Neural cell (in vitro differentiated cells): ENCODE data around the gene LTBP1. TPM values are rescaled to one million over a fixed set of nuclear protein-coding genes. Genes with fewer than 3 reads are reported as not detected.
"Not testable (repeated sequence)": the region's sequence is repeated elsewhere in the genome, so short reads cannot be mapped to it uniquely, and the experiment has no call there.

Source experiments
- H2AFZ ChIP-seq: fragments of 200-600, 300-800 bp; sonication (generic), shearing (Covaris generic); 2 replicates; pipeline ENCODE4 v1.6.0; 2014; ENCODE audit warnings: low read depth, mild to moderate bottlenecking, antibody characterized with exemption, low read length, moderate library complexity
- H3F3A ChIP-seq: fragments of 200-600 bp; shearing (Covaris generic); 2 replicates; pipeline ENCODE4 v1.6.1; 2016; ENCODE audit warnings: mild to moderate bottlenecking, moderate library complexity, mixed read lengths, antibody characterized with exemption, low read length; ENCODE audit not compliant: insufficient read depth, poor library complexity, severe bottlenecking
- H3K27ac ChIP-seq: fragments of 200-600, 300-800 bp; sonication (generic), shearing (Covaris generic); 2 replicates; pipeline ENCODE4 v1.5.1; 2014; ENCODE audit warnings: mild to moderate bottlenecking, low read length, moderate library complexity
- H3K27me3 ChIP-seq: fragments of 300-800, 200-600 bp; sonication (generic), shearing (Covaris generic); 2 replicates; pipeline ENCODE4 v1.6.0; 2014; ENCODE audit warnings: mild to moderate bottlenecking, low read depth, low read length, moderate library complexity; ENCODE audit not compliant: insufficient read depth
- H3K36me3 ChIP-seq: fragments of 300-800, 200-600 bp; sonication (generic), shearing (Covaris generic); 2 replicates; pipeline ENCODE4 v1.5.1; 2014; ENCODE audit warnings: mild to moderate bottlenecking, antibody characterized with exemption, low read length, moderate library complexity; ENCODE audit not compliant: insufficient read depth
- H3K4me2 ChIP-seq: fragments of 300-800, 200-600 bp; sonication (generic), shearing (Covaris generic); 2 replicates; pipeline ENCODE4 v1.6.0; 2014; ENCODE audit warnings: mild to moderate bottlenecking, low read length
- H3K4me3 ChIP-seq: fragments of 300-800, 200-600 bp; sonication (generic), shearing (Covaris generic); 2 replicates; pipeline ENCODE4 v1.5.1; 2014; ENCODE audit warnings: mild to moderate bottlenecking, low read length, moderate library complexity
- H3K79me2 ChIP-seq: fragments of 200-600 bp; shearing (Covaris generic); replicated peaks from 2 replicates; pipeline ENCODE4 v1.6.0; 2014; ENCODE audit warnings: mild to moderate bottlenecking, low read length, moderate library complexity; ENCODE audit not compliant: insufficient read depth
- H3K9ac ChIP-seq: fragments of 300-800, 200-600 bp; sonication (generic), shearing (Covaris generic); 2 replicates; pipeline ENCODE4 v1.6.1; 2016; ENCODE audit warnings: mild to moderate bottlenecking, low read length, mixed read lengths
- H3K9me2 ChIP-seq: fragments of 200-600 bp; shearing (Covaris generic); 2 replicates; pipeline ENCODE4 v1.6.1; 2016; ENCODE audit warnings: mild to moderate bottlenecking, low read length, mixed read lengths; ENCODE audit not compliant: insufficient read depth
- H3K9me3 ChIP-seq: fragments of 200-600, 300-800 bp; sonication (generic), shearing (Covaris generic); 2 replicates; pipeline ENCODE4 v1.6.1; 2016; ENCODE audit warnings: mild to moderate bottlenecking, mixed run types, low read length, moderate library complexity, mixed read lengths
- H4K20me1 ChIP-seq: fragments of 200-600 bp; shearing (Covaris generic); 2 replicates; pipeline ENCODE4 v1.6.1; 2016; ENCODE audit warnings: mild to moderate bottlenecking, mixed run types; ENCODE audit not compliant: insufficient read depth
- CTCF ChIP-seq: fragments of 450-650 bp; IDR thresholded peaks from 2 replicates; pipeline ENCODE4 v1.5.1; 2014; ENCODE audit warnings: antibody characterized with exemption, mild to moderate bottlenecking, moderate library complexity; ENCODE audit not compliant: poor library complexity, severe bottlenecking
- EP300 ChIP-seq: fragments of 450-650 bp; conservative IDR thresholded peaks from 2 replicates; pipeline ENCODE4 v1.6.1; 2014; ENCODE audit warnings: antibody characterized with exemption, mild to moderate bottlenecking, moderate library complexity; ENCODE audit not compliant: poor library complexity, severe bottlenecking
- EZH2 ChIP-seq: fragments of 200-600, 300-800 bp; shearing (Covaris generic), sonication (generic); IDR thresholded peaks from 2 replicates; pipeline ENCODE4 v1.6.1; 2014; ENCODE audit warnings: antibody characterized with exemption, low read length, borderline replicate concordance, mild to moderate bottlenecking; ENCODE audit not compliant: insufficient read depth, poor library complexity, severe bottlenecking
- MXI1 ChIP-seq: fragments of 450-650 bp; conservative IDR thresholded peaks from 2 replicates; pipeline ENCODE4 v1.6.1; 2014; ENCODE audit warnings: antibody characterized with exemption, mild to moderate bottlenecking; ENCODE audit not compliant: poor library complexity, severe bottlenecking
- POLR2AphosphoS5 ChIP-seq: IDR thresholded peaks from 2 replicates; pipeline ENCODE4 v1.6.1; 2012
- RAD21 ChIP-seq: fragments of 450-650 bp; conservative IDR thresholded peaks from 2 replicates; pipeline ENCODE4 v1.6.1; 2014; ENCODE audit warnings: antibody characterized with exemption, mild to moderate bottlenecking, moderate library complexity
- REST ChIP-seq: IDR thresholded peaks from 2 replicates; pipeline ENCODE4 v1.6.1; 2012; ENCODE audit warnings: borderline replicate concordance
- SMC3 ChIP-seq: fragments of 450-650 bp; conservative IDR thresholded peaks from 2 replicates; pipeline ENCODE4 v1.6.1; 2014; ENCODE audit warnings: antibody characterized with exemption, mild to moderate bottlenecking, moderate library complexity; ENCODE audit not compliant: poor library complexity
- TAF1 ChIP-seq: IDR thresholded peaks from 2 replicates; pipeline ENCODE4 v1.6.1; 2012; ENCODE audit warnings: low read depth
- polyA plus RNA-seq: library from polyadenylated mRNA; depleted of rRNA; stranded (reverse); fragments of >200 nt; gene quantifications from 2 replicates; pipeline ENCODE4 v1.2.3, GENCODE V29; 2014

LTBP1 gene
- polyA plus RNA-seq, 1 donor from 2014 or later: 1.8 TPM

- not testable (repeated sequence) for H4K20me1 ChIP-seq, H3K79me2 ChIP-seq, H3F3A ChIP-seq, H3K9ac ChIP-seq, H2AFZ ChIP-seq, H3K27me3 ChIP-seq, H3K4me2 ChIP-seq, H3K9me3 ChIP-seq, H3K4me3 ChIP-seq, H3K27ac ChIP-seq, H3K36me3 ChIP-seq, H3K9me2 ChIP-seq
Observed at GRCh38 chr2:33170251-33170650, 223.5 kb downstream of the LTBP1 start.

- Histone ChIP-seq H3F3A (no peaks in the 10 kb centered on the region), H2AFZ (no peak overlapping the region), H3K27me3 (no peaks in the 10 kb centered on the region), H3K79me2 (no peaks in the 10 kb centered on the region), H3K9me2 (no peaks in the 10 kb centered on the region), H3K4me3 (no peak overlapping the region), H4K20me1 (no peaks in the 10 kb centered on the region), H3K9ac (no peak overlapping the region), H3K27ac (no peak overlapping the region), H3K36me3 (no peaks in the 10 kb centered on the region), H3K9me3 (no peaks in the 10 kb centered on the region), H3K4me2 (no peak overlapping the region)
- TF ChIP-seq EP300 (no peak), EZH2 (no peak), POLR2AphosphoS5 (no peak)
Observed at GRCh38 chr2:33177627-33178026, 230.9 kb downstream of the LTBP1 start.

GRCh38 chr2:33178209-33178608 is 231.5 kb downstream of the LTBP1 start:
- H3K4me3 ChIP-seq: no peak overlapping the region
- H3K9me2 ChIP-seq: no peaks in the 10 kb centered on the region
- H3K36me3 ChIP-seq: no peaks in the 10 kb centered on the region
- no peak for TF ChIP-seq REST
- no peak for TF ChIP-seq POLR2AphosphoS5
- no peak for TF ChIP-seq TAF1
- no peak for TF ChIP-seq EZH2
- TF ChIP-seq MXI1: no peak
- no peak for TF ChIP-seq SMC3
- TF ChIP-seq CTCF: no peak
- no peak for TF ChIP-seq EP300
- no peak for TF ChIP-seq RAD21
- no peak overlapping the region for H3K27ac ChIP-seq
- no peaks in the 10 kb centered on the region for H3K79me2 ChIP-seq
- H3K27me3 ChIP-seq: no peaks in the 10 kb centered on the region
- no peak overlapping the region for H3K4me2 ChIP-seq
- no peaks in the 10 kb centered on the region for H3F3A ChIP-seq
- H4K20me1 ChIP-seq: no peaks in the 10 kb centered on the region
- no peak overlapping the region for H2AFZ ChIP-seq
- H3K9ac ChIP-seq: no peak overlapping the region
- no peaks in the 10 kb centered on the region for H3K9me3 ChIP-seq
